ENCODE data around the gene CHCHD4.

DNA sequence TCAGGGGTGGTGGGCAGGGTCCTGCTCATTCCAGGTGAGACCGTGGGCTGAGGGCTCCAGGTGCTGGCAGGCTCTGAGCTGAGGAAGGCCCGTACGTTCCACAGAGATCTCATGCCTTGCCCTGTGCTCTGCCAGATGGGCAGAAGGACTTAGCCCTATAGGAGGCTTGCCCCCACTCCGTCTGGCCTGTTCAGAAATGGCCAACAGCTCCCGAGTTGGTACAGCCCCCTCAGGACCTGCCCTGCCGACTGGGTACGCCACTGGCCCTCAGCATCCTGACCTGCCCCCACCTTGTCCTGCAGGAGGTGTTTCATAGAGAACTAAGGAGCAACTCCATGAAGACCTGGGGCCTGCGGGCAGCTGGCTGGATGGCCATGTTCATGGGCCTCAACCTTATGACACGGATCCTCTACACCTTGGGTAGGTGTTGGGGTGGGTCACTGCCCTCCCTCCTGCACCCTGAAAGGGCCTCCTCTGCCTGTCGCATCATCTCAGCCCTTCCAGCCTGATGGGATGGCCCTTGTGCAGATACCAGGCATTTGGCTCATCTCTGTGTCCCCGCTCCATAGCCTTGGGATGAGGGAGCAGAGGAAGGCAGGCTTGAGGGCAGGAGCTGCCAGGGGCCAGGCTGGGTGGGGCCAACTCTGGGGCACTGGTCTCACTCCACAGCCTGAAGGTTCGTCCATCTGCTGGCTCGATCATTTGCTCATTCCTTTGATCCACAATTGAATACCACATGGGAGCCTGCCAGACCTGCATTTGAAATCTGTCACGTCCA, 14.4 kb upstream of the CHCHD4 start:
- TF ChIP-seq POLR2A (IDR thresholded peaks at IDR 0.05), result no peak
- TF ChIP-seq, protein P1, sequence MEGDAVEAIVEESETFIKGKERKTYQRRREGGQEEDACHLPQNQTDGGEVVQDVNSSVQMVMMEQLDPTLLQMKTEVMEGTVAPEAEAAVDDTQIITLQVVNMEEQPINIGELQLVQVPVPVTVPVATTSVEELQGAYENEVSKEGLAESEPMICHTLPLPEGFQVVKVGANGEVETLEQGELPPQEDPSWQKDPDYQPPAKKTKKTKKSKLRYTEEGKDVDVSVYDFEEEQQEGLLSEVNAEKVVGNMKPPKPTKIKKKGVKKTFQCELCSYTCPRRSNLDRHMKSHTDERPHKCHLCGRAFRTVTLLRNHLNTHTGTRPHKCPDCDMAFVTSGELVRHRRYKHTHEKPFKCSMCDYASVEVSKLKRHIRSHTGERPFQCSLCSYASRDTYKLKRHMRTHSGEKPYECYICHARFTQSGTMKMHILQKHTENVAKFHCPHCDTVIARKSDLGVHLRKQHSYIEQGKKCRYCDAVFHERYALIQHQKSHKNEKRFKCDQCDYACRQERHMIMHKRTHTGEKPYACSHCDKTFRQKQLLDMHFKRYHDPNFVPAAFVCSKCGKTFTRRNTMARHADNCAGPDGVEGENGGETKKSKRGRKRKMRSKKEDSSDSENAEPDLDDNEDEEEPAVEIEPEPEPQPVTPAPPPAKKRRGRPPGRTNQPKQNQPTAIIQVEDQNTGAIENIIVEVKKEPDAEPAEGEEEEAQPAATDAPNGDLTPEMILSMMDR (IDR thresholded peaks at IDR 0.05), result no peak
